Gastroesophageal sphincter (tissue), 4 donors: ENCODE results near the gene LYPLAL1. TPM values are rescaled to one million over a fixed set of nuclear protein-coding genes. Genes with fewer than 3 reads are reported as not detected.

Experiments
- ATAC-seq: fragments of 150-250 bp; one replicate; pipeline ENCODE4 v1.9.1; 2016; ENCODE audit warnings: mild to moderate bottlenecking, moderate library complexity
- H3K27ac ChIP-seq, 4 donors: fragments of 200-600 bp; sonication (generic) in 3 of 4; 1 replicate in 3 of 4; 2 replicates in 1 of 4; pipeline ENCODE4 v1.5.1; 2016 to 2019
- H3K27me3 ChIP-seq: fragments of 200-600 bp; sonication (generic); one replicate; pipeline ENCODE4 v1.5.1; 2019
- H3K36me3 ChIP-seq, 2 donors: fragments of 200-600 bp; sonication (generic); one replicate each; pipeline ENCODE4 v1.5.1; 2019; ENCODE audit warnings: control low read depth in 1 of 2
- H3K4me1 ChIP-seq, 3 donors: fragments of 200-600 bp; sonication (generic); 1 replicate in 2 of 3; 2 replicates in 1 of 3; pipeline ENCODE4 v1.5.1; 2016 to 2019; ENCODE audit warnings: control low read depth in 2 of 3
- H3K4me3 ChIP-seq, 2 donors: fragments of 200-600 bp; sonication (generic); one replicate each; pipeline ENCODE4 v1.5.1; 2019; ENCODE audit warnings: mild to moderate bottlenecking in 1 of 2, moderate library complexity in 1 of 2
- H3K9me3 ChIP-seq, 3 donors: fragments of 200-600 bp; sonication (generic); one replicate each; pipeline ENCODE4 v1.5.1; 2017 to 2019; ENCODE audit warnings: control low read depth in 2 of 3
- CTCF ChIP-seq, 4 experiments: fragments of 200-600 bp in 2 of 4; fragments of 450-650 bp in 2 of 4; sonication (generic) in 1 of 4; IDR thresholded peaks; one replicate each; pipeline ENCODE4 v1.5.1; 2017 to 2019; ENCODE audit warnings: antibody characterized with exemption in 4 of 4, mild to moderate bottlenecking in 2 of 4, moderate library complexity in 2 of 4
- EP300 ChIP-seq: sonication (generic); formaldehyde crosslinking; IDR thresholded peaks from one replicate; pipeline ENCODE4 v1.6.1; 2017; ENCODE audit warnings: antibody characterized with exemption, mild to moderate bottlenecking
- POLR2A ChIP-seq, 2 donors: fragments of 450-650 bp; IDR thresholded peaks; one replicate each; pipeline ENCODE4 v1.6.1; 2017; ENCODE audit warnings: antibody characterized with exemption in 2 of 2, mild to moderate bottlenecking in 2 of 2, moderate library complexity in 1 of 2
- POLR2AphosphoS5 ChIP-seq: sonication (generic); formaldehyde crosslinking; IDR thresholded peaks from one replicate; pipeline ENCODE4 v1.6.1; 2017; ENCODE audit warnings: antibody characterized with exemption
- WGBS, 2 donors: methylation state at CpG; one replicate each; pipeline ENCODE4 v1.1.5; 2018; ENCODE audit warnings: low coverage in 1 of 2; 5-methylcytosine and 5-hydroxymethylcytosine counted together
- total RNA-seq, 4 donors: library from RNA; depleted of rRNA; stranded (reverse); fragments of >200 nt; gene quantifications; one replicate each; pipeline ENCODE4 v1.1.0, GENCODE V29; 2016

The LYPLAL1 gene
- total RNA-seq, 4 donors from 2014 or later = 16.3 to 29.5 (median 18.5) TPM

GRCh38 chr1:219171192-219171935 is 2.3 kb upstream of the LYPLAL1 start:
- H3K36me3 ChIP-seq = no peaks in the 10 kb centered on the region
- no peak for ATAC-seq
- H3K27me3 ChIP-seq = no peaks in the 10 kb centered on the region
- H3K27ac ChIP-seq = no peak overlapping the region
- H3K9me3 ChIP-seq = no peaks in the 10 kb centered on the region
- H3K4me1 ChIP-seq = peaks cover 3 to 36% (median 4%) of the 10 kb centered on the region in 3 donors
- no peak overlapping the region for H3K4me3 ChIP-seq
- WGBS, 2 donors = 95 to 100% methylated on average over 1 of the region's 1 CpG
- TF ChIP-seq EP300 = no peak
- TF ChIP-seq POLR2A (IDR thresholded peaks at IDR 0.05) = no peak
- no peak for TF ChIP-seq POLR2AphosphoS5
- TF ChIP-seq CTCF (IDR thresholded peaks at IDR 0.05) = no peak

- WGBS, 2 donors = 96 to 100% methylated on average over 1 to 2 of the region's 2 CpGs
- TF ChIP-seq EP300 = no peak
- no peak for TF ChIP-seq POLR2AphosphoS5
- no peak for TF ChIP-seq POLR2A (IDR thresholded peaks at IDR 0.05)
- TF ChIP-seq CTCF (IDR thresholded peaks at IDR 0.05) = no peak
- Histone ChIP-seq H3K4me1 (peaks cover 3 to 51% (median 4%) of the 10 kb centered on the region in 3 donors), H3K27ac (peak overlapping the region; percentile 88 to 98 (median 92)), H3K36me3 (no peaks in the 10 kb centered on the region), H3K27me3 (no peaks in the 10 kb centered on the region), H3K9me3 (no peaks in the 10 kb centered on the region), H3K4me3 (peak overlapping the region; percentile 75 to 87)
- no peak for ATAC-seq
Observed at GRCh38 chr1:219172821-219173220, 857 bp upstream of the LYPLAL1 start.

GRCh38 chr1:219173434-219173757 is 282 bp upstream of the LYPLAL1 start:
- ATAC-seq = no peak
- Histone ChIP-seq H3K4me1 (peaks cover 3 to 54% (median 4%) of the 10 kb centered on the region in 3 donors), H3K27ac (peak overlapping the region; percentile 88 to 98 (median 92)), H3K36me3 (no peaks in the 10 kb centered on the region), H3K27me3 (no peaks in the 10 kb centered on the region), H3K4me3 (peak overlapping the region; percentile 75 to 87), H3K9me3 (no peaks in the 10 kb centered on the region)
- no peak for TF ChIP-seq CTCF (IDR thresholded peaks at IDR 0.05)
- TF ChIP-seq POLR2AphosphoS5 = no peak
- TF ChIP-seq EP300 = no peak
- no peak for TF ChIP-seq POLR2A (IDR thresholded peaks at IDR 0.05)
- 28 to 31% methylated on average over 4 to 6 of the region's 6 CpGs for WGBS, 2 donors

- peak; percentile 13 for ATAC-seq
- no peaks in the 10 kb centered on the region for H3K36me3 ChIP-seq
- H3K27ac ChIP-seq = peak overlapping the region; percentile 88 to 98 (median 92)
- TF ChIP-seq CTCF (IDR thresholded peaks at IDR 0.05) = peak in 1 of 4 experiments; percentile 4
- TF ChIP-seq POLR2AphosphoS5 = peak; percentile 58
- TF ChIP-seq EP300 = no peak
- peaks cover 3 to 64% (median 8%) of the 10 kb centered on the region in 3 donors for H3K4me1 ChIP-seq
- peak overlapping the region; percentile 75 to 87 for H3K4me3 ChIP-seq
- no peaks in the 10 kb centered on the region for H3K9me3 ChIP-seq
- no peaks in the 10 kb centered on the region for H3K27me3 ChIP-seq
- WGBS, 2 donors = 19 to 25% methylated on average over 11 of the region's 11 CpGs
Observed at GRCh38 chr1:219174460-219175211, 958 bp downstream of the LYPLAL1 start.
